ENCODE measurements around the gene RNF152.
"Not testable (repeated sequence)": the region's sequence is repeated elsewhere in the genome, so short reads cannot be mapped to it uniquely, and the experiment has no call there.

The RNF152 gene

GRCh38 chr18:61815885-61816470 lies 76.8 kb downstream of the RNF152 start:
- no peak for DNase-seq

- no peak for DNase-seq
Measured at GRCh38 chr18:61808286-61808685, 84.5 kb downstream of the RNF152 start.

GRCh38 chr18:61803393-61803792 lies 89.4 kb downstream of the RNF152 start:
- DNase-seq: no peak

- no peak for DNase-seq
Measured at GRCh38 chr18:61797696-61798590, 94.9 kb downstream of the RNF152 start.

GRCh38 chr18:61791031-61791430 lies 101.8 kb downstream of the RNF152 start:
- DNase-seq: no peak

- DNase-seq: not testable (repeated sequence)
Measured at GRCh38 chr18:61787011-61787670, 105.7 kb downstream of the RNF152 start.

- DNase-seq: no peak
Measured at GRCh38 chr18:61785588-61785987, 107.2 kb downstream of the RNF152 start.

GRCh38 chr18:61784834-61785233 lies 108.0 kb downstream of the RNF152 start:
- DNase-seq: no peak

- no peak for DNase-seq
Measured at GRCh38 chr18:61782545-61782944, 110.3 kb downstream of the RNF152 start.

GRCh38 chr18:61776201-61776600 lies 116.6 kb downstream of the RNF152 start:
- DNase-seq: not testable (repeated sequence)

- DNase-seq: no peak
Measured at GRCh38 chr18:61774846-61775245, 118.0 kb downstream of the RNF152 start.

- DNase-seq: no peak
Measured at GRCh38 chr18:61772293-61772848, 120.4 kb downstream of the RNF152 start.

GRCh38 chr18:61771861-61772260 lies 120.9 kb downstream of the RNF152 start:
- no peak for DNase-seq

- no peak for DNase-seq
Measured at GRCh38 chr18:61770279-61770678, 122.5 kb downstream of the RNF152 start.

GRCh38 chr18:61766266-61766884 lies 126.4 kb downstream of the RNF152 start:
- no peak for DNase-seq

- DNase-seq: no peak
Measured at GRCh38 chr18:61765097-61765496, 127.7 kb downstream of the RNF152 start.

GRCh38 chr18:61764381-61764780 lies 128.4 kb downstream of the RNF152 start:
- no peak for DNase-seq

- DNase-seq: no peak
Measured at GRCh38 chr18:61761875-61762274, 130.9 kb downstream of the RNF152 start.
